ENCODE measurements around the gene INPP5E. TPM values are rescaled to one million over a fixed set of nuclear protein-coding genes. Genes with fewer than 3 reads are reported as not detected.

INPP5E gene
- total and polyA plus RNA-seq, 2 donors (not counting 1 experiment from before 2014, with no cell fraction given): 3.9 to 7.8 TPM

DNA sequence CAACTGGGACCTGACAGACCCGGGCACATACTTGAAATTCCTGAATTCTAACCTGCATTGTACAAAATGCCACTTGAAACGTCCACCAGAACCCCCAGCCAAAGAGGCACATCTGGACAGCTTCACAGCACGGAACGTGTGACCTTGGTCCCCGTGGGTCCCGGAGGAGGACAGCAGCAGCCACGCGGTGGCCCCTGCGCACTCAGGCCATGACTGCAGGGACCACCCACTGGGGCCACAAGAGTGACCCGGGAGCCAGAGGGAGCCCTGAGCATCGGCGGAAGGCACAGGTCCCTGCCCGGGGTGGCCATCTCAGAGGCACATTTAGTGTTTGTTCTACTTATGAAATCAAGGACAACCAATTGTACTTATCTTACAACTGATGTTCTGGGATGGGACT, 37.6 kb downstream of the INPP5E start:
- H3K9ac ChIP-seq (ENCODE audit: insufficient read depth, low read length): no peak overlapping the region

DNA sequence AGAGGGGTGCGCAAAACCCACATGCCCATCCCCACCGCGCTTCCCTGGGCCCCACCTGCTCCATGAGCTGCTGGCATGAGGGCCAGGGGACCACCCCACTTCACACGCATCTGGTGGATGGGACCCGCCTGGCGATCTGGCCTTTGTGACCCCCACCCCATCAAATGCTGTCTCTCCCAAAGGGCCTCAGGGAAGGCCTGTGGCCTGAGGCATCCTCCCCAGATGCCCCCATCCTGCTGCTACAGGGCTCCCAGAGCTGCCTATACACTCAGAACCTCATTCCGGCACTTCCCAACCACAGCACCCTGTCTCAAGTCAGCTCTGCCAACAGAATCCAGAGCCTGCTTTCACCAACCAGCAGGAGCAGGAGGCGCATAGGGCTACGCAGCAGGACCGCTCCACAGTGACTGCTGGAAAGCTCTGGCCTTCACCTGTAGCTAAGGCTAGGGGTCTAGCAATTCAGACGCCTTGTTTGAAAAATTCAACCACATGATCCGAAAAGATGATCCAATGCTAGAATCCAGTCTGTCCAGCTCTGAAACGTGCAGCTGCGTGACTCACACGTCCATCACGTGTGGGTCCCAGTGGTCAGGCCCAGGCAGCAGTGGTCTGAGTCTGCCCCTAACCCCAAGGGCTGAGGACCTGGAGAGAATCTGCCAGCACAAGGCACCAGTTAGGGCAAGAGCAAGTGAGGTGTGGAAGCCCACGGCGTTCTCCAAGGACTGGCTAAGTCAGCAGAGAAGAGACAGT, 38.3 kb downstream of the INPP5E start:
- peaks cover 20% of the 10 kb centered on the region for H3K79me2 ChIP-seq (ENCODE audit: control insufficient read depth, insufficient read depth, low read length)
- H3K9me3 ChIP-seq (ENCODE audit: control insufficient read depth, insufficient read depth, low read depth, low read length): no peaks in the 10 kb centered on the region
- peaks cover 10% of the 10 kb centered on the region for H3K4me1 ChIP-seq (ENCODE audit: control insufficient read depth, extremely low read depth, insufficient read depth, low read length)
- H3K4me3 ChIP-seq (replicated peaks in 1 of 4; ENCODE audit: control extremely low read depth in 1 of 4, insufficient read depth in 1 of 4, low read depth in 3 of 4, low read length in 4 of 4): no peak overlapping the region
- no peak for DNase-seq (ENCODE audit: low read depth in 2 of 2)
- no peak overlapping the region for H3K4me2 ChIP-seq (ENCODE audit: extremely low read depth, insufficient read depth, low read length)
- no peaks in the 10 kb centered on the region for H3K27me3 ChIP-seq (ENCODE audit: control insufficient read depth, insufficient read depth, low read length)
- no peak overlapping the region for H2AFZ ChIP-seq (ENCODE audit: low read length)
- no peaks in the 10 kb centered on the region for H4K20me1 ChIP-seq (ENCODE audit: control insufficient read depth, extremely low read depth, insufficient read depth, low read length)
- H3K27ac ChIP-seq (ENCODE audit: insufficient read depth, low read length): no peak overlapping the region
- TF ChIP-seq EZH2 (IDR thresholded peaks at IDR 0.05; ENCODE audit: low read length, missing control alignments): no peak
- TF ChIP-seq, protein P1, sequence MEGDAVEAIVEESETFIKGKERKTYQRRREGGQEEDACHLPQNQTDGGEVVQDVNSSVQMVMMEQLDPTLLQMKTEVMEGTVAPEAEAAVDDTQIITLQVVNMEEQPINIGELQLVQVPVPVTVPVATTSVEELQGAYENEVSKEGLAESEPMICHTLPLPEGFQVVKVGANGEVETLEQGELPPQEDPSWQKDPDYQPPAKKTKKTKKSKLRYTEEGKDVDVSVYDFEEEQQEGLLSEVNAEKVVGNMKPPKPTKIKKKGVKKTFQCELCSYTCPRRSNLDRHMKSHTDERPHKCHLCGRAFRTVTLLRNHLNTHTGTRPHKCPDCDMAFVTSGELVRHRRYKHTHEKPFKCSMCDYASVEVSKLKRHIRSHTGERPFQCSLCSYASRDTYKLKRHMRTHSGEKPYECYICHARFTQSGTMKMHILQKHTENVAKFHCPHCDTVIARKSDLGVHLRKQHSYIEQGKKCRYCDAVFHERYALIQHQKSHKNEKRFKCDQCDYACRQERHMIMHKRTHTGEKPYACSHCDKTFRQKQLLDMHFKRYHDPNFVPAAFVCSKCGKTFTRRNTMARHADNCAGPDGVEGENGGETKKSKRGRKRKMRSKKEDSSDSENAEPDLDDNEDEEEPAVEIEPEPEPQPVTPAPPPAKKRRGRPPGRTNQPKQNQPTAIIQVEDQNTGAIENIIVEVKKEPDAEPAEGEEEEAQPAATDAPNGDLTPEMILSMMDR (conservative IDR thresholded peaks at IDR 0.05 in 1 of 2, IDR thresholded peaks at IDR 0.05 in 1 of 2; ENCODE audit: low read depth in 1 of 2, low read length in 2 of 2): no peak
- H3K36me3 ChIP-seq (ENCODE audit: control insufficient read depth, insufficient read depth, low read length): peaks cover 25% of the 10 kb centered on the region
- no peak overlapping the region for H3K9ac ChIP-seq (ENCODE audit: insufficient read depth, low read length)

More for the DNA sequence above, 37.6 kb downstream of the INPP5E start:
- Histone ChIP-seq H3K4me3 (replicated peaks in 1 of 4; ENCODE audit: control extremely low read depth in 1 of 4, insufficient read depth in 1 of 4, low read depth in 3 of 4, low read length in 4 of 4) (no peak overlapping the region), H3K4me2 (ENCODE audit: extremely low read depth, insufficient read depth, low read length) (no peak overlapping the region), H3K79me2 (ENCODE audit: control insufficient read depth, insufficient read depth, low read length) (peaks cover 20% of the 10 kb centered on the region), H3K27ac (ENCODE audit: insufficient read depth, low read length) (no peak overlapping the region), H3K4me1 (ENCODE audit: control insufficient read depth, extremely low read depth, insufficient read depth, low read length) (peaks cover 10% of the 10 kb centered on the region), H3K27me3 (ENCODE audit: control insufficient read depth, insufficient read depth, low read length) (no peaks in the 10 kb centered on the region), H4K20me1 (ENCODE audit: control insufficient read depth, extremely low read depth, insufficient read depth, low read length) (no peaks in the 10 kb centered on the region), H2AFZ (ENCODE audit: low read length) (no peak overlapping the region), H3K36me3 (ENCODE audit: control insufficient read depth, insufficient read depth, low read length) (peaks cover 22% of the 10 kb centered on the region), H3K9me3 (ENCODE audit: control insufficient read depth, insufficient read depth, low read depth, low read length) (no peaks in the 10 kb centered on the region)
- no peak for TF ChIP-seq EZH2 (IDR thresholded peaks at IDR 0.05; ENCODE audit: low read length, missing control alignments)
- TF ChIP-seq, protein P1 (conservative IDR thresholded peaks at IDR 0.05 in 1 of 2, IDR thresholded peaks at IDR 0.05 in 1 of 2; ENCODE audit: low read depth in 1 of 2, low read length in 2 of 2): no peak
- DNase-seq (ENCODE audit: low read depth in 2 of 2): no peak

DNA sequence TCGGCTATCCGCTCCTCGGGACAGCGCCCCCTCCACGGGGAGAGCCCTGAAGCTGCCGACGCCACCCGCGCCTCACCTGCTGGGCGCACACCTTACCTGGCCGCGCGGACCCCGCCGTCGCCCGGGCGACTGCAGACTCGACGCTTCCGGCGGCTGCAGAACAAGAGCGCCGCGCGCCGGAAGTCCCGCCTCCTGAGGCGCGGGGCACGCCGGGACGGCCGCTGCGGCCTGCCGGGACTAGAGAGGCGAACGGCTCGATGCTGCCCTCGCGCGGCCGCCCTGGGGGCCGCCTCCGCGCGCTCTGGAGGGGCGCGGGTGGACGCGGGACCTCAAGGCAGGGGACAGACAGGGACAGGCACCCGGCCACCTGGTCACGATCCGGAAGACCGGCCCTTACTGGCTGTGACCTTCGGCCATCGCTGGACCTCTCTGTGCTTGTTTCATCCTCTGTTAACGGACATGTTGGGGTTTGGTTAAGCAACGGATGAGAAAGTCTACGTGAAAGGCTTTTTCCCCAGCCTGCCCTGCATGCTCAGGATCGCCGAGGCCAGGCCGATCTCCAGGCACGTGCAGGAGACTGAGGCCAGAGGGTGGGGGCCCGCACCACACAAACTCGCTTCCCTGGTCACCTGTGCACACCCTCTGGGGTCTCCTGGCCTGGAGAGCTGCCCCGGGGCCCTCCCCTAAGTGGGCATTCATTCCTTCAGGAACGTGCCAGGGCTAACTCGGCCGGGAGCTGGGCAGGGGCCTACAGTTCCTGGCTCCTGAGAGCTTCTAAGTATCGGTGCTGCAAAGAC, 39.4 kb downstream of the INPP5E start, which contains the start of gene SNAPC4:
Gene SNAPC4 (minus strand): TSS at position 133 of the 797 bp plus-strand sequence. CDS start 1,742 bp downstream, outside the sequence.
- peak within 1 kb of the TSS; percentile 70 for H3K9ac ChIP-seq (ENCODE audit: insufficient read depth, low read length)
- no peaks in the 10 kb centered on the region for H3K9me3 ChIP-seq (ENCODE audit: control insufficient read depth, insufficient read depth, low read depth, low read length)
- TF ChIP-seq, protein P1 (conservative IDR thresholded peaks at IDR 0.05 in 1 of 2, IDR thresholded peaks at IDR 0.05 in 1 of 2; ENCODE audit: low read depth in 1 of 2, low read length in 2 of 2): peak; percentile 47 to 82
- TF ChIP-seq EZH2 (IDR thresholded peaks at IDR 0.05; ENCODE audit: low read length, missing control alignments): no peak
- H3K4me3 ChIP-seq (replicated peaks in 1 of 4; ENCODE audit: control extremely low read depth in 1 of 4, insufficient read depth in 1 of 4, low read depth in 3 of 4, low read length in 4 of 4): peak within 1 kb of the TSS; percentile 74 to 90 (median 86)
- no peaks in the 10 kb centered on the region for H3K27me3 ChIP-seq (ENCODE audit: control insufficient read depth, insufficient read depth, low read length)
- H3K4me2 ChIP-seq (ENCODE audit: extremely low read depth, insufficient read depth, low read length): peak within 1 kb of the TSS; percentile 93
- peak within 1 kb of the TSS; percentile 72 for H3K27ac ChIP-seq (ENCODE audit: insufficient read depth, low read length)
- H2AFZ ChIP-seq (ENCODE audit: low read length): peak within 1 kb of the TSS; percentile 92
- peak; percentile 75 to 82 for DNase-seq (ENCODE audit: low read depth in 2 of 2)
- H3K79me2 ChIP-seq (ENCODE audit: control insufficient read depth, insufficient read depth, low read length): peaks cover 20% of the 10 kb centered on the region
- H3K36me3 ChIP-seq (ENCODE audit: control insufficient read depth, insufficient read depth, low read length): peaks cover 24% of the 10 kb centered on the region
- peaks cover 10% of the 10 kb centered on the region for H3K4me1 ChIP-seq (ENCODE audit: control insufficient read depth, extremely low read depth, insufficient read depth, low read length)
- no peaks in the 10 kb centered on the region for H4K20me1 ChIP-seq (ENCODE audit: control insufficient read depth, extremely low read depth, insufficient read depth, low read length)
